ENCODE results near the gene FBXL4.

- no peak for TF ChIP-seq CTCF (IDR thresholded peaks at IDR 0.05; ENCODE audit: low read depth, low read length, poor library complexity, severe bottlenecking)
- no peak for TF ChIP-seq EZH2phosphoT487 (IDR thresholded peaks at IDR 0.05; ENCODE audit: borderline replicate concordance, low read length)
These were observed 1.4 kb downstream of the FBXL4 start for GRCh38 chr6:98946266-98946878.
